GM18499 (cell line): ENCODE data around the gene PIWIL4.

Experiments
- ATAC-seq: cut with Tn5 transposase; IDR thresholded peaks from one replicate; pipeline ENCODE4 v1.9.1; 2021; ENCODE audit warnings: moderate number of reproducible peaks; ENCODE audit not compliant: insufficient read depth, unreplicated experiment

Gene PIWIL4

GRCh38 chr11:94658386-94658785, 91.2 kb downstream of the PIWIL4 start:
- no peak for ATAC-seq

- no peak for ATAC-seq
These were observed 91.7 kb downstream of the PIWIL4 start for GRCh38 chr11:94658888-94659287.

GRCh38 chr11:94661444-94661843, 94.3 kb downstream of the PIWIL4 start:
- no peak for ATAC-seq

GRCh38 chr11:94662065-94662779, 95.1 kb downstream of the PIWIL4 start:
- no peak for ATAC-seq

GRCh38 chr11:94662846-94663390, 95.8 kb downstream of the PIWIL4 start:
- no peak for ATAC-seq

- ATAC-seq = no peak
These were observed 97.2 kb downstream of the PIWIL4 start for GRCh38 chr11:94664346-94664745.

- ATAC-seq = no peak
These were observed 98.0 kb downstream of the PIWIL4 start for GRCh38 chr11:94665116-94665659.

GRCh38 chr11:94666792-94667721, 99.9 kb downstream of the PIWIL4 start:
- ATAC-seq = no peak

- no peak for ATAC-seq
These were observed 101.1 kb downstream of the PIWIL4 start for GRCh38 chr11:94668212-94668793.

- ATAC-seq = no peak
These were observed 101.9 kb downstream of the PIWIL4 start for GRCh38 chr11:94669023-94669422.
